Epithelial cell of esophagus (primary cell): Measurements from ENCODE around the gene FAM210A.

ENCODE experiments used
- DNase-seq: peaks from one replicate; pipeline ENCODE4 v3.0.0; 2010; ENCODE audit warnings: low read depth
- H3K4me3 ChIP-seq: 2 replicates; pipeline ENCODE4 v1.5.1; 2011; ENCODE audit warnings: mild to moderate bottlenecking, low read length, control low read depth
- TF ChIP-seq, protein P1 (sequence below): IDR thresholded peaks from 2 replicates; pipeline ENCODE4 v1.5.1; 2011; ENCODE audit warnings: low read depth, mild to moderate bottlenecking, low read length, control low read depth, inconsistent platforms; ENCODE audit not compliant: insufficient read depth; ENCODE audit errors: missing control alignments

The FAM210A gene

DNA sequence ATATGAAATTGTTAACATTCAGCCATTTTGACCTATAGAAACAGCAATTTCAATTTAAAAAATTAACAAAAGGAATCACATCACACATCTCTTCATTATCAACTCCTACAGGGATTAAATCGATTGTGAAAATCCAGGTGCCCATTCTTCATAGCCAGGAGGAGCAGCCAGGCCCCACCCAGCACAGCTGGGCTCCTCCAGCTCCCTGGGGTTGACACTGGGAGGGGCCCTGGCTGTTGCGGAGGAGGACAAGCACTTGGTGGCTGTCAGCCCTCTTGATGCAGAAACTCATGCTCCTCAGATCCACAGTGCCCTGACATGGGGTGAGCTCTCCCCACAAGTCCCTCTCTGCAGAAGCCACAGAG lies 99.8 kb downstream of the FAM210A start:
- H3K4me3 ChIP-seq = no peak overlapping the region
- TF ChIP-seq, protein P1, sequence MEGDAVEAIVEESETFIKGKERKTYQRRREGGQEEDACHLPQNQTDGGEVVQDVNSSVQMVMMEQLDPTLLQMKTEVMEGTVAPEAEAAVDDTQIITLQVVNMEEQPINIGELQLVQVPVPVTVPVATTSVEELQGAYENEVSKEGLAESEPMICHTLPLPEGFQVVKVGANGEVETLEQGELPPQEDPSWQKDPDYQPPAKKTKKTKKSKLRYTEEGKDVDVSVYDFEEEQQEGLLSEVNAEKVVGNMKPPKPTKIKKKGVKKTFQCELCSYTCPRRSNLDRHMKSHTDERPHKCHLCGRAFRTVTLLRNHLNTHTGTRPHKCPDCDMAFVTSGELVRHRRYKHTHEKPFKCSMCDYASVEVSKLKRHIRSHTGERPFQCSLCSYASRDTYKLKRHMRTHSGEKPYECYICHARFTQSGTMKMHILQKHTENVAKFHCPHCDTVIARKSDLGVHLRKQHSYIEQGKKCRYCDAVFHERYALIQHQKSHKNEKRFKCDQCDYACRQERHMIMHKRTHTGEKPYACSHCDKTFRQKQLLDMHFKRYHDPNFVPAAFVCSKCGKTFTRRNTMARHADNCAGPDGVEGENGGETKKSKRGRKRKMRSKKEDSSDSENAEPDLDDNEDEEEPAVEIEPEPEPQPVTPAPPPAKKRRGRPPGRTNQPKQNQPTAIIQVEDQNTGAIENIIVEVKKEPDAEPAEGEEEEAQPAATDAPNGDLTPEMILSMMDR = no peak
- DNase-seq = no peak

DNA sequence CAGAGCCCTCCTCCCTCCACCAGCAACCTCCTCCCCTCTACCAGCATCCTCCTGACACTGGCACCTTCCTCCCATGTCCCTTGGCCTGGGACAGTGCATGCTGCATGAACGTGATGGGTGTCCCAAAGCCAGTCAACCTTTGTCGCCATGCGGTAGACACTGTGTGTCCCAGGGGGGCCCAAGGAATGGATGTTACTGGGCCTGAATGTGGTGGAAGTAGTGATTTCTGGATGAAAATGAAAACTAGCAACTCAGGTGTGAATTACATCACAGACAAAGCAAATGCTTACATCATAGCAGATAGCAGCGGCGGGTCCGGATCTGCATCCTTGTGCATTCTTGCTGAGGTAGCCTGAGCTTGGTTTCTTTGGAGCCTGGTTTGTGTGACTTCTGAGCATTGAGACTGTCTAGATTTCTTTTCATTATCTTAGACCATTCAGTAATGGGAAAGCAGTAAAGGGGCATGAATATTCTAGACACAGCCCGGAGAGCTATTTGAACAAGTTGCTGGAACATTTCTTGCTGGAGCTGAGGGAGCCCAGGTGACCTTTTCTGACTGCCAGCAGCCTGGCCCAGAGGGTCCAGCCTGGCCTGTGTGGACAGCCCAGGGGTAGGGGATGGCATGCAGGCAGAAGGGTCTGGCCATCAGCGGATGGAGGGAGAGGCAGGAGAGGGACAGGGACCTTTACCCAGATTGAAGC lies 100.4 kb downstream of the FAM210A start:
- H3K4me3 ChIP-seq = no peak overlapping the region
- no peak for DNase-seq
- TF ChIP-seq, protein P1 = no peak

DNA sequence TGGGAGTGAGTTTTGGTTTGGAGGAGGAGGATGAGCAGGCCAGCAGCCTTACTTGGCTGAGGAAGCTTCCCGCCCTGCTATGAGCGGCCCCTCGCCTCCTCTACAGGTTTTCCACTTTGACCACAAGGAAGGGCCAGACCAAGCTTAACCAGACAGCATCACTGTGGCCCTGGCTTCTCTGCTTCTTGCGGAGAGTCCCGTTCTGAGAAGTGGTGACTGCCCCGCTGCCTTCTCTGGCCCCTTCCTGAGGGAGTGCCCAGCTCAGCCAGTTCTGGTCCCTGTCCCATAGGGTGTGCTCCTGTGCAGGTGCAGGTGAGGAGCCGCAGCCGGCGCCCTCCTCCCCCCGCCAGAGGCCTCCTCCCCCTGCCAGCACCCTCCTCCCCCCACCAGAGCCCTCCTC lies 101.0 kb downstream of the FAM210A start:
- TF ChIP-seq, protein P1 = no peak
- no peak for DNase-seq
- H3K4me3 ChIP-seq = no peak overlapping the region

DNA sequence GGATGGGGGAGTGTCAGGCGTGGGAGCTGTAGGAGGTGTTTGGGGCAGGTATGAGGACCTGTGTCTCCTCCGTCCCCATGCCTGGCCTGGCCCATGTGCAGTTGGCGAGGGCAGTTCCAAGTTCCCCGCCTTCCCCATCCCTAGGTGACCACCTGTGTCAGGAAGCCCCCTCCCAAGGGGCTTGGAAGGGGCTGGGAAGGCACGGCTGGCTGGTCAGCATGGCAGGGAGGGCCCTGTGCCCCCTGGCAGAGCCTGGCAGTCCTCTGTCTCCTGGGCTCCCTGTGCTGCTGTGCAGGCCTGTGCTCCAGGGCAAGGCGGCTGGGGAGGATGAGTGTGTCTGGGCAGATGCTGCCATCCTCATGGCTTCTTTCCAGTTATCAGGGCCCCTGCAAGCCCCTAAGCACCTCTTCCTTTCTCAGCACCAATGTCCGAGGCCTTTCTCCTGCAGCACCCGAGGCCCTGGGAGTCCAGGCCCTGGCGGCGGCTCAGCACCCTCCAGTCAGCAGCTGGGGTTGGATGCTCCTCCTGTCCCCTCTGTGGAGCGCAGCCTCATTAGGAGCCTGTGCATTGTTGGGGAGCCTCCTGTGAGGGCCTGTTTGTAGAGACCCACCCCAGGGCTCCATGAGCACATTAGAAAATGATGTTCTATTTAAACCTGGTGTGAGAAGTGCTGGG lies 101.7 kb downstream of the FAM210A start:
- no peak for DNase-seq
- TF ChIP-seq, protein P1 = no peak

DNA sequence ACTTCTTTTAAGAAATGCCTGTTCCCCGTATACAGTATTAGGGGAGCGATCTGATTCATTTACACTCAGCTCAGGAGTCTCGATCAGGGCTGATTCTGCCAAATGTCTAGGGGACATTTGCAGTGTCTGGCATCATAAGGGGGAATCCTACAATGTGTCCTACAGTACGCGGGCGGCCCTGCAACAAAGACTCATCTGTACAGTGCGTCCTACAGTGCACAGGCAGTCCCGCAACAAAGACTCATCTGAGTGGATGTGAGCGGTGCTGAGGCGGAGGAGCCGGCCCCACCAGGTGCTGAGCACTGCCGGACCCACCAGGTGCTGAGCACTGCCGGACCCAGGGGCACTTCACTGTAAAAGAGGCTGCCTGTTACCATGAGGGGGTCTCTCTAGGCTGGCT lies 102.5 kb downstream of the FAM210A start:
- DNase-seq = no peak
- TF ChIP-seq, protein P1 = no peak
- no peak overlapping the region for H3K4me3 ChIP-seq

More for the DNA sequence above, 101.7 kb downstream of the FAM210A start:
- H3K4me3 ChIP-seq = no peak overlapping the region

DNA sequence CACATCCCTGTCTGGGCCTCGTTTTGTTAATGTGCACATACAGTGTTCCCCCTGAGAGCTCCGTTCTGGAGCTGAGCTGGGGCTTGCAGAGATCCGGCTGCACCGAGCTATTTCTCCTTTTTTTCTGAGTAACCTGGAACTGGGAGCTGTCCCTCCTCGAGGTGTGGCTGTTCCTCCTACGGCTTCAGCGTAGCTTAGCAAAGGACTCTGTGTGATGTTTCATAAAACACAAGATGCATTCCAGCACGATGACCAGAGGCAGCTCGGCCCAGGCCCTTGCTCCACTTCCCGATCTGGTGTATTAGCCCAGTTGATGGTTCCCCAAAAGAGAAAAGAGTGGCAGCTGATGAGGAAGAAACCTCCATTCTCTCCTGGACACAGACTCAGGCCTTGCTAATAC lies 103.0 kb downstream of the FAM210A start:
- no peak for DNase-seq
- TF ChIP-seq, protein P1 = no peak
- no peak overlapping the region for H3K4me3 ChIP-seq
